Activated CD4-positive, alpha-beta memory T cell treated with anti-CD3 and anti-CD28 coated beads for 36 hours (primary cell): ENCODE measurements around the gene RPL31. TPM values are rescaled to one million over a fixed set of nuclear protein-coding genes. Genes with fewer than 3 reads are reported as not detected.

ENCODE experiments used
- CTCF ChIA-PET: fragments of 350-600 bp; sonication (Branson Sonifier 250); formaldehyde crosslinking; loops from one replicate; lab custom pipeline; 2021; ENCODE audit warnings: antibody characterized with exemption, inconsistent platforms; lab: Charles Lee
- POLR2A ChIA-PET: fragments of 350-600 bp; sonication (Branson Sonifier 250); formaldehyde crosslinking; loops from one replicate; lab custom pipeline; 2021; ENCODE audit warnings: antibody characterized with exemption; lab: Charles Lee
- DNase-seq: peaks from one replicate; pipeline ENCODE4 v3.0.0-alpha.2; 2020
- H3K27ac Mint-ChIP-seq: one replicate; pipeline ENCODE4 v1.8.0; 2021; ENCODE audit warnings: mixed read lengths
- H3K27me3 Mint-ChIP-seq: one replicate; pipeline ENCODE4 v1.8.0; 2021; ENCODE audit warnings: mixed read lengths
- H3K36me3 Mint-ChIP-seq: one replicate; pipeline ENCODE4 v1.8.0; 2021; ENCODE audit warnings: mixed read lengths
- H3K4me1 Mint-ChIP-seq: one replicate; pipeline ENCODE4 v1.8.0; 2021; ENCODE audit warnings: low read depth, mixed read lengths
- H3K4me3 Mint-ChIP-seq: one replicate; pipeline ENCODE4 v1.8.0; 2021; ENCODE audit warnings: mild to moderate bottlenecking, mixed read lengths
- H3K9me3 Mint-ChIP-seq: one replicate; pipeline ENCODE4 v1.8.0; 2021; ENCODE audit warnings: mixed read lengths
- intact Hi-C: fragments of 100-400 bp; cut with micrococcal nuclease; formaldehyde crosslinking; loops from one replicate; pipeline ENCODE4 v1.15.1; 2023
- total RNA-seq, 2 experiments: library from RNA; stranded (reverse); gene quantifications; one replicate each; pipeline ENCODE4 v1.2.3, GENCODE V29; 2021

The RPL31 gene
- total RNA-seq, 2 experiments from 2014 or later = 1,809 to 1,825 TPM

- Mint-ChIP-seq H3K36me3 (no peaks in the 10 kb centered on the region), H3K27me3 (no peaks in the 10 kb centered on the region), H3K4me1 (no peaks in the 10 kb centered on the region), H3K4me3 (no peak overlapping the region), H3K27ac (no peak overlapping the region), H3K9me3 (no peaks in the 10 kb centered on the region)
- DNase-seq = no peak
- POLR2A ChIA-PET = no interaction called here
- intact Hi-C loops = no loop called here
- CTCF ChIA-PET = no interaction called here
Observed at GRCh38 chr2:100977511-100977910, 24.6 kb upstream of the RPL31 start.

GRCh38 chr2:100978582-100979191, 23.4 kb upstream of the RPL31 start:
- H3K9me3 Mint-ChIP-seq = no peaks in the 10 kb centered on the region
- no peaks in the 10 kb centered on the region for H3K36me3 Mint-ChIP-seq
- H3K4me3 Mint-ChIP-seq = no peak overlapping the region
- no peaks in the 10 kb centered on the region for H3K27me3 Mint-ChIP-seq
- no peaks in the 10 kb centered on the region for H3K4me1 Mint-ChIP-seq
- POLR2A ChIA-PET = no interaction called here
- intact Hi-C loops = no loop called here
- H3K27ac Mint-ChIP-seq = no peak overlapping the region
- peak; percentile 15 for DNase-seq
- CTCF ChIA-PET = no interaction called here

- Mint-ChIP-seq H3K4me3 (no peak overlapping the region), H3K9me3 (no peaks in the 10 kb centered on the region), H3K27me3 (peaks cover 2% of the 10 kb centered on the region), H3K36me3 (no peaks in the 10 kb centered on the region), H3K27ac (no peak overlapping the region), H3K4me1 (peaks cover 2% of the 10 kb centered on the region)
- intact Hi-C loops = loop anchor here (10.0 kb wide), 1 partner anchor 165 kb away; no protein-coding TSS in a partner anchor
- ChIA-PET POLR2A (no interaction called here), CTCF (interaction anchor here (1.0 to 1.2 kb wide), 2 partner anchors 250 to 370 kb away, joined by 3 to 4 read pairs; no protein-coding TSS in a partner anchor)
- DNase-seq = no peak
Observed at GRCh38 chr2:100980046-100980445, 22.0 kb upstream of the RPL31 start.

- H3K4me1 Mint-ChIP-seq = peaks cover 2% of the 10 kb centered on the region
- no peak overlapping the region for H3K4me3 Mint-ChIP-seq
- ChIA-PET POLR2A (no interaction called here), CTCF (interaction anchor here (1.0 to 1.2 kb wide), 2 partner anchors 251 to 371 kb away, joined by 3 to 4 read pairs; no protein-coding TSS in a partner anchor)
- H3K9me3 Mint-ChIP-seq = no peaks in the 10 kb centered on the region
- H3K36me3 Mint-ChIP-seq = no peaks in the 10 kb centered on the region
- peaks cover 2% of the 10 kb centered on the region for H3K27me3 Mint-ChIP-seq
- intact Hi-C loops = loop anchor here (10.0 kb wide), 1 partner anchor 166 kb away; no protein-coding TSS in a partner anchor
- DNase-seq = no peak
- H3K27ac Mint-ChIP-seq = no peak overlapping the region
Observed at GRCh38 chr2:100981011-100981410, 21.1 kb upstream of the RPL31 start.

- no peaks in the 10 kb centered on the region for H3K9me3 Mint-ChIP-seq
- CTCF ChIA-PET = interaction anchor here (1.2 to 2.0 kb wide), 4 partner anchors 252 to 378 kb away, joined by 4 to 9 read pairs (median 6); no protein-coding TSS in a partner anchor
- intact Hi-C loops = loop anchor here (10.0 kb wide), 1 partner anchor 168 kb away; no protein-coding TSS in a partner anchor
- H3K27ac Mint-ChIP-seq = no peak overlapping the region
- DNase-seq = no peak
- H3K36me3 Mint-ChIP-seq = no peaks in the 10 kb centered on the region
- no peak overlapping the region for H3K4me3 Mint-ChIP-seq
- peaks cover 2% of the 10 kb centered on the region for H3K4me1 Mint-ChIP-seq
- peaks cover 2% of the 10 kb centered on the region for H3K27me3 Mint-ChIP-seq
- POLR2A ChIA-PET = no interaction called here
Observed at GRCh38 chr2:100982431-100982861, 19.6 kb upstream of the RPL31 start.

- H3K9me3 Mint-ChIP-seq = no peaks in the 10 kb centered on the region
- POLR2A ChIA-PET = no interaction called here
- intact Hi-C loops = loop anchor here (10.0 kb wide), 1 partner anchor 168 kb away; no protein-coding TSS in a partner anchor
- H3K27me3 Mint-ChIP-seq = peaks cover 2% of the 10 kb centered on the region
- no peak for DNase-seq
- peaks cover 2% of the 10 kb centered on the region for H3K4me1 Mint-ChIP-seq
- no peak overlapping the region for H3K4me3 Mint-ChIP-seq
- no peak overlapping the region for H3K27ac Mint-ChIP-seq
- CTCF ChIA-PET = interaction anchor here (1.2 to 2.0 kb wide), 4 partner anchors 253 to 379 kb away, joined by 4 to 9 read pairs (median 6); no protein-coding TSS in a partner anchor
- H3K36me3 Mint-ChIP-seq = no peaks in the 10 kb centered on the region
Observed at GRCh38 chr2:100983201-100983600, 18.9 kb upstream of the RPL31 start.

GRCh38 chr2:100983684-100984310, 18.3 kb upstream of the RPL31 start:
- Mint-ChIP-seq H3K9me3 (no peaks in the 10 kb centered on the region), H3K4me1 (peaks cover 2% of the 10 kb centered on the region), H3K27me3 (peaks cover 2% of the 10 kb centered on the region), H3K4me3 (no peak overlapping the region), H3K27ac (peak overlapping the region; percentile 23), H3K36me3 (no peaks in the 10 kb centered on the region)
- intact Hi-C loops = loop anchor here (10.0 kb wide), 1 partner anchor 169 kb away; no protein-coding TSS in a partner anchor
- ChIA-PET POLR2A (no interaction called here), CTCF (interaction anchor here (1.2 to 2.0 kb wide), 3 partner anchors 254 to 379 kb away, joined by 4 to 9 read pairs (median 5); no protein-coding TSS in a partner anchor)
- no peak for DNase-seq

- CTCF ChIA-PET = interaction anchor here (0.6 to 3.9 kb wide), 9 partner anchors 11 to 559 kb away, joined by 3 to 25 read pairs (median 6); no protein-coding TSS in a partner anchor
- Mint-ChIP-seq H3K27ac (no peak overlapping the region), H3K9me3 (no peaks in the 10 kb centered on the region), H3K4me1 (peaks cover 2% of the 10 kb centered on the region), H3K36me3 (no peaks in the 10 kb centered on the region), H3K4me3 (no peak overlapping the region), H3K27me3 (peaks cover 2% of the 10 kb centered on the region)
- intact Hi-C loops = loop anchor here (1.0 to 10.0 kb wide), 4 partner anchors 170 to 558 kb away; no protein-coding TSS in a partner anchor
- POLR2A ChIA-PET = no interaction called here
- peak; percentile 82 for DNase-seq
Observed at GRCh38 chr2:100984892-100985307, 17.2 kb upstream of the RPL31 start.

- no peak overlapping the region for H3K27ac Mint-ChIP-seq
- peaks cover 2% of the 10 kb centered on the region for H3K4me1 Mint-ChIP-seq
- POLR2A ChIA-PET = no interaction called here
- no peak overlapping the region for H3K4me3 Mint-ChIP-seq
- H3K36me3 Mint-ChIP-seq = no peaks in the 10 kb centered on the region
- intact Hi-C loops = loop anchor here (5.0 to 10.0 kb wide), 2 partner anchors 171 to 559 kb away; no protein-coding TSS in a partner anchor
- CTCF ChIA-PET = interaction anchor here (0.6 to 3.9 kb wide), 10 partner anchors 10 to 760 kb away, joined by 3 to 25 read pairs (median 4); no protein-coding TSS in a partner anchor
- DNase-seq = no peak
- H3K9me3 Mint-ChIP-seq = no peaks in the 10 kb centered on the region
- H3K27me3 Mint-ChIP-seq = peaks cover 2% of the 10 kb centered on the region
Observed at GRCh38 chr2:100986157-100986556, 15.9 kb upstream of the RPL31 start.

GRCh38 chr2:100987536-100987935, 14.6 kb upstream of the RPL31 start:
- peaks cover 2% of the 10 kb centered on the region for H3K27me3 Mint-ChIP-seq

GRCh38 chr2:100987974-100988373, 14.1 kb upstream of the RPL31 start:
- ChIA-PET CTCF (interaction anchor here (0.7 to 3.9 kb wide), 6 partner anchors 25 to 394 kb away, joined by 3 to 25 read pairs (median 4); no protein-coding TSS in a partner anchor), POLR2A (interaction anchor here (0.7 to 1.4 kb wide), 2 partner anchors 14 to 367 kb away, joined by 3 read pairs; partner anchors contain the start of gene RPL31)
- no peaks in the 10 kb centered on the region for H3K36me3 Mint-ChIP-seq
- H3K9me3 Mint-ChIP-seq = no peaks in the 10 kb centered on the region
- H3K4me3 Mint-ChIP-seq = no peak overlapping the region
- H3K4me1 Mint-ChIP-seq = peaks cover 5% of the 10 kb centered on the region
- intact Hi-C loops = loop anchor here (5.0 to 10.0 kb wide), 2 partner anchors 173 to 561 kb away; no protein-coding TSS in a partner anchor
- no peak overlapping the region for H3K27ac Mint-ChIP-seq
- DNase-seq = no peak
- peaks cover 2% of the 10 kb centered on the region for H3K27me3 Mint-ChIP-seq

More at GRCh38 chr2:100987536-100987935, 14.6 kb upstream of the RPL31 start:
- ChIA-PET CTCF (interaction anchor here (0.7 to 3.9 kb wide), 6 partner anchors 25 to 393 kb away, joined by 3 to 25 read pairs (median 4); no protein-coding TSS in a partner anchor), POLR2A (interaction anchor here (1.4 kb wide), 1 partner anchor 14 kb away, joined by 3 read pairs; the partner anchor contains the start of gene RPL31)
- intact Hi-C loops = loop anchor here (5.0 to 10.0 kb wide), 2 partner anchors 173 to 560 kb away; no protein-coding TSS in a partner anchor
- no peaks in the 10 kb centered on the region for H3K9me3 Mint-ChIP-seq
- no peaks in the 10 kb centered on the region for H3K36me3 Mint-ChIP-seq
- peaks cover 4% of the 10 kb centered on the region for H3K4me1 Mint-ChIP-seq
- H3K27ac Mint-ChIP-seq = no peak overlapping the region
- no peak overlapping the region for H3K4me3 Mint-ChIP-seq
- DNase-seq = no peak
